HG02678 (cell line): ENCODE results near the gene RGS12.

Experiments used
- ATAC-seq: cut with Tn5 transposase; IDR thresholded peaks from one replicate; pipeline ENCODE4 v1.9.1; 2021; ENCODE audit warnings: mild to moderate bottlenecking, moderate library complexity; ENCODE audit not compliant: unreplicated experiment

RGS12 gene, protein sequence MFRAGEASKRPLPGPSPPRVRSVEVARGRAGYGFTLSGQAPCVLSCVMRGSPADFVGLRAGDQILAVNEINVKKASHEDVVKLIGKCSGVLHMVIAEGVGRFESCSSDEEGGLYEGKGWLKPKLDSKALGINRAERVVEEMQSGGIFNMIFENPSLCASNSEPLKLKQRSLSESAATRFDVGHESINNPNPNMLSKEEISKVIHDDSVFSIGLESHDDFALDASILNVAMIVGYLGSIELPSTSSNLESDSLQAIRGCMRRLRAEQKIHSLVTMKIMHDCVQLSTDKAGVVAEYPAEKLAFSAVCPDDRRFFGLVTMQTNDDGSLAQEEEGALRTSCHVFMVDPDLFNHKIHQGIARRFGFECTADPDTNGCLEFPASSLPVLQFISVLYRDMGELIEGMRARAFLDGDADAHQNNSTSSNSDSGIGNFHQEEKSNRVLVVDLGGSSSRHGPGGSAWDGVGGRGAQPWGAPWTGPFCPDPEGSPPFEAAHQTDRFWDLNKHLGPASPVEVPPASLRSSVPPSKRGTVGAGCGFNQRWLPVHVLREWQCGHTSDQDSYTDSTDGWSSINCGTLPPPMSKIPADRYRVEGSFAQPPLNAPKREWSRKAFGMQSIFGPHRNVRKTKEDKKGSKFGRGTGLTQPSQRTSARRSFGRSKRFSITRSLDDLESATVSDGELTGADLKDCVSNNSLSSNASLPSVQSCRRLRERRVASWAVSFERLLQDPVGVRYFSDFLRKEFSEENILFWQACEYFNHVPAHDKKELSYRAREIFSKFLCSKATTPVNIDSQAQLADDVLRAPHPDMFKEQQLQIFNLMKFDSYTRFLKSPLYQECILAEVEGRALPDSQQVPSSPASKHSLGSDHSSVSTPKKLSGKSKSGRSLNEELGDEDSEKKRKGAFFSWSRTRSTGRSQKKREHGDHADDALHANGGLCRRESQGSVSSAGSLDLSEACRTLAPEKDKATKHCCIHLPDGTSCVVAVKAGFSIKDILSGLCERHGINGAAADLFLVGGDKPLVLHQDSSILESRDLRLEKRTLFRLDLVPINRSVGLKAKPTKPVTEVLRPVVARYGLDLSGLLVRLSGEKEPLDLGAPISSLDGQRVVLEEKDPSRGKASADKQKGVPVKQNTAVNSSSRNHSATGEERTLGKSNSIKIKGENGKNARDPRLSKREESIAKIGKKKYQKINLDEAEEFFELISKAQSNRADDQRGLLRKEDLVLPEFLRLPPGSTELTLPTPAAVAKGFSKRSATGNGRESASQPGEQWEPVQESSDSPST (N-terminal part only)

DNA sequence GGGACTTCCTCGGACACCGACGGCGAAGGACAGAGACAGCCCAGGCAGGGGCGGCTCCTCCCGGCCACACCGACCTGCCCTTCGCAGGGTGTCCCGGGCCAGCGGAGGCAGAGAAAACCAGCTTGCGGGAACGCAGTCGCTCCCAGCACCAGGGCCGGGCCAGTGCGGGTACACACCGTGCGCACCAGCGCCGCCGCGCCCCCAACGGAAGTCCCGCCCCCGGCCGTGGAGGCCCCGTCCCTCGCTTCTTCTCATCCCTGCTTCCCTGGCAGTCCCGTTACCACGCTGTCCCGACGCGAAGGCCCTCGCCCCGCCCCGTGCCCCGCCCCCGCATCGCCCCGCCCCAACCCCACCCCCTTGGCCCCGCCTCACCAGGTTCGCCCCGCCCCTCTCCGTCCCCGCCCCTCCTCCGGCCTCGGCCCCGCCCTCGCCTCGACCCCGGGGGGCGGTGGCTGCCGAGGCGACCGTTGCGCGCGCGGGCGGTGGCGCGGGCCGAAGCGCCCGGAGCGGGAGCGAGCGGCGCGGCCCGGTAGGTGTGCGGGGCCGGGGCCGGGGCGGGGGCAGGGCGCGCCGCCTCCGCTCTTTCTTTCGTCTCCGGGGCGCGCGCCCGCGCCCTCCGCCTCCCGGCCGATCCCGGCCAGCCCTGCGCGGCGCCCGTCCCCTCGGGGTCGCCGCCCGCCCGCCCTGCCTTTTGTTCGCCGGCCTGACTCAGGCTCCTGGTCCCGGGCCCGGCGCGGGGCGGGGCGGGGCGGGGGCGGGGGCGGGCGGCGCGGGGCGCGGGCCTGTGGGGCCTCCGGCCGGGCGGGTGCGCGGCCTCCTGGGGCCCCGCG, at the start of gene RGS12:
Gene RGS12, plus strand, starts transcription at position 451 of the 830 bp plus-strand sequence. CDS start 23,150 bp downstream, outside the sequence.
- peak; percentile 82 for ATAC-seq

DNA sequence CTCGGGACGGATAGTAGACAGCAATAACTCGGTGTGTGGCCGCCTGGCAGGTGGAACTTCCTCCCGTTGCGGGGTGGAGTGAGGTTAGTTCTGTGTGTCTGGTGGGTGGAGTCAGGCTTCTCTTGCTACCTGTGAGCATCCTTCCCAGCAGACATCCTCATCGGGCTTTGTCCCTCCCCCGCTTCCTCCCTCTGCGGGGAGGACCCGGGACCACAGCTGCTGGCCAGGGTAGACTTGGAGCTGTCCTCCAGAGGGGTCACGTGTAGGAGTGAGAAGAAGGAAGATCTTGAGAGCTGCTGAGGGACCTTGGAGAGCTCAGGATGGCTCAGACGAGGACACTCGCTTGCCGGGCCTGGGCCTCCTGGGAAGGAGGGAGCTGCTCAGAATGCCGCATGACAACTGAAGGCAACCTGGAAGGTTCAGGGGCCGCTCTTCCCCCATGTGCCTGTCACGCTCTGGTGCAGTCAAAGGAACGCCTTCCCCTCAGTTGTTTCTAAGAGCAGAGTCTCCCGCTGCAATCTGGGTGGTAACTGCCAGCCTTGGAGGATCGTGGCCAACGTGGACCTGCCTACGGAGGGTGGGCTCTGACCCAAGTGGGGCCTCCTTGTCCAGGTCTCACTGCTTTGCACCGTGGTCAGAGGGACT, 49.6 kb upstream of the RGS12 start:
- no peak for ATAC-seq

DNA sequence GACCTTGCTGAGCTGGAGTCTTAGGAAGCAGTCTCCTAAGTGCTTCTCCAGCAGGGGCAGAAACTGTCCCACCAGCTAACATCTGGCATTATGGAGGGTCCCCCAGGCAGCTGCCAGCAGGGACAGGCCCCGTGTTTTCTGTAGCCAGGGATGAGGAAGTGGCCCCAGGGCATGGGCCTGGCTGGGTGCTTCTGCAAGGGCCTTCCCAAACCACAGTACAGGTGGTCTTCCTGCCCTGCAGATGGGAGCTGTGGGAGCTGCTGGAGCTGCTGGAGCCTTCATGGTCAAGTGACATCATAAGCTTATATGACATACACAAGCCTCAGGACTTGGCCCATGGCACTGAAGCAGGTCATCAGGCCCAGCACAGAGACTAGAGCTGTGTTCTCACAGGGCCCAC, 48.8 kb upstream of the RGS12 start:
- no peak for ATAC-seq

DNA sequence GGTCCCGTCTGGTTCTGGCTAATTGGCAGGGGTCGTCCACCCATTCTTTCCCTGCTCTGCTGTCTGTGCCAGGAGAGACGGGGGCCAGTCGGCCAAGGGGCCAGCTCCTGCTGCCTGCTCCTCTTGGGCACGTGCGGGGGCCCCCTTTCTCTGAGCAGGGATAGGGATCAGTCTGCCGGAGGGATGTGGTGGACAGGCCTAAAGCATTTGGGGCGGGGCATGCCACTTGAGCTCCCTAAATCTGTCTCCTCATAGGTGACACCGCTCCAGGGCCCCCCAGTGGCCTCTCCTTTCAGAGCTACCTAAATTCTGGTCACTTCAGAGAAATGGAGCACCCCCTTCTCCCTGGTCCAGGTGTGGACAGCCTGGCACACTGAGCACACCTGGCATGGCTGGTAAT, 48.1 kb upstream of the RGS12 start:
- no peak for ATAC-seq

DNA sequence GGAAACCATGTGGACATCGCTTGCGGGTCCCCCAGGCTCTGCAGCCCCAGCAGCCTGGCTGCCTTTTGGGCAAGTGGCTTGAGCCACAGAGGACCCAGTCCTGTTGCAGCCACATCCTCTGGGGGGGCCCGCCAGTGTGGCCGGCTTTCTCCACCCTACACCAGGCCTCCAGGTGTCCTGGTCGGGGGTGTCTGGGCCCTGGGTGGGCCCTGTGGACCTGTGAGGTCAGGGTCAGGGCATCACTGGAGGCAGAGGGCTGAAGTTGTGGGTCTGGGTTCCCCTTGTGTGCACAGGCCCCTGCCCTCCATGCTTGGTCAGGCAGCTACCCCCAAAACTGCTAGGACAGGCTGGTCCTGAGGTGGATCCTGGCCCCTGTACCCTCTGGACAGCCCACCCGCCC, 47.1 kb upstream of the RGS12 start:
- no peak for ATAC-seq

DNA sequence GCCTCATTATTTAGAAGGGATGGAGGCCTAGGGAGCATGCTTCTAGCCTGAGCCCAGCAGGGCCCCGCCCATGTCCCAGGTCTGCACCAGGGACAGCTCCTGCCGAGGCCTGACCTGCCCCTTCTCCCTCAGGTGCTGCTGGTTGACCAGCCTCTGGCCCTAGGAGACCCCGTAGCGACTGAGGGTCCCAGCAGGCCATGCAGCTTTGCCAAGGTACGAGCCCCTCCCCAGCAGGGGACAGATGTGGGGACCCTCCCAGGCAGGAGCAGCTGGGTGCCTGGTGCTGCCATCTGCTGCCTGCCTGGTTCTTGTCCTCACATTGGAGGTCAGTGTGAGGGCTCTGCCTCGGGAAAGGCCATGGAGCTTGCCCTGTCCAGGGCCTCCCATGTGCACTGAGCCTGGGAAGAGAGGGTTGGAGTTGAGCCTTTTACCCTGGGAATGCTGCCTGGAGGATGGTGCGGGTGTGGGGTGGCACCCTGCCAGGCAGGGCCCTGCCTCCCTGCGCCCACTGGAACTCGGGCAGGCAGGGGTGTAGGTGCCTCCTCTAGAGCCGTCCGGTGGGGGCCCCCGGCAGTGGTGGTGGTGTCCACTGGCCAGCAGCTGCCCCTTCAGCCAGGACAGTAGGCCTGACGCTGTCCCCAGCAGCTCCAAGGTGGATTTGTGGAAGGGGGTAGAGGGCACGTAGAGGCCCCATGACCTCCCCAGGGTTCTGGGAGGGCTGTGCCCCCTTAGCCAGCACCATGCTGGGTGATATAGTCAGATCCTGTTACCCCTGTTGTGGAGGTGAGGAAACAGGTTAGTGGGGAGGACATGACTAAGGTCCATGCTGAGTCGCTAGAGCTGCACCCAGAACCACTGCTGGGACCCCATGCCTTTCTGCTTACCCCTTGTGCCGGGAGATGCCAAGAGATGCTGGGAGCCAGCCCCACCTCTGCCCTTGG, 46.1 kb upstream of the RGS12 start:
- ATAC-seq = no peak

DNA sequence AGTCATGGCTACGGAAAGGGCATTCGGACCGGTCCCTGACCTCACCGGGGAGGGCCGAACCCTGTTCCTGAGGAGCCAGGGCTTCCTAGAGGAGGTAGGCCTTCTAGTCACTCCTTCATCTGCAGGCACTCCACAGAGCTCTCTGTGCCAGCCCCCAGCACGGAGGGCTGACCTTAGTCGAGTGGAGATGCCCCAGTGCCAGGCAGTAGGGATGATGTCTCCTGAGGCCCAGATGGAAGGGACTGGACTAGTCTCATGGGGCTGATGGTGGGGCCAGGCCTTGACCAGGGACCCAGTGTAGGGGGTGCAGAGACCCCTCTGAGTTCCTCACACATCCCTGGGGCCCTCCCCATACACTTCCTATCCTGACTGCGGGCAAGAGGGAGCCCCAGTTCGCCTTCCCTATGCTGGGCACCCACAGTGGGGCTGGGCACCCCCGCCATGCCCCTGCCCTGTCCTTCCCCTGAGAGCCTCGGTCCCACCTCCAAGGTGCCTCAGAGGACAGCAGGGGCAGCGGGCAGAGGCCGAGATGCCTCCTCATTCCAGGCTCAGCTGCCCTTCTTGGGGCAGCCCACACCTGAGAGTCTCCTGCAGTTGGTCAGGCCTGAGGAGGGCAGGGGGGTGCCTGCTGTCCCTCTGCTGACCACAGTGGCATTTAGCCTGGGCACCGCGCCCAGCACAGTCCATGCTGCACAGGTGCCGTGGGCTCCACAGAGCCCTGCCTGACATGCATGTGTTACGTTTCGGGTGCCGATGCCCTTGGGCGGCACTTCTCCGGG, 45.2 kb upstream of the RGS12 start:
- ATAC-seq = no peak

DNA sequence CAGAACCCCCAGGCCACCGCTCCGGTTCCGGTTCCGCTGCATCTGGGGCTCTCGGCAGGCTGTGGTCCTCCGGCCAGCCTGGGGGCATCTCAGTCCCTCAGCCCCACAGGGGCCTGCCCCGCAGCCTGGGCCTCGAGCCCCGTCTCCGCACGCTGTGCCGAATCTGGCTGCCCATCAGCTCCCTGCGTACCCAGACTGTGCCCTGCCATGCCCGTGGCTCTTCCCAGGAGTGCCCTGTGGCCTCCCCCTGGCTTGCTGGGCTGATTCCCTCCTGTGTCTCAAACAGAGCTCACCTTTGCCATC, 44.7 kb upstream of the RGS12 start:
- ATAC-seq = no peak

DNA sequence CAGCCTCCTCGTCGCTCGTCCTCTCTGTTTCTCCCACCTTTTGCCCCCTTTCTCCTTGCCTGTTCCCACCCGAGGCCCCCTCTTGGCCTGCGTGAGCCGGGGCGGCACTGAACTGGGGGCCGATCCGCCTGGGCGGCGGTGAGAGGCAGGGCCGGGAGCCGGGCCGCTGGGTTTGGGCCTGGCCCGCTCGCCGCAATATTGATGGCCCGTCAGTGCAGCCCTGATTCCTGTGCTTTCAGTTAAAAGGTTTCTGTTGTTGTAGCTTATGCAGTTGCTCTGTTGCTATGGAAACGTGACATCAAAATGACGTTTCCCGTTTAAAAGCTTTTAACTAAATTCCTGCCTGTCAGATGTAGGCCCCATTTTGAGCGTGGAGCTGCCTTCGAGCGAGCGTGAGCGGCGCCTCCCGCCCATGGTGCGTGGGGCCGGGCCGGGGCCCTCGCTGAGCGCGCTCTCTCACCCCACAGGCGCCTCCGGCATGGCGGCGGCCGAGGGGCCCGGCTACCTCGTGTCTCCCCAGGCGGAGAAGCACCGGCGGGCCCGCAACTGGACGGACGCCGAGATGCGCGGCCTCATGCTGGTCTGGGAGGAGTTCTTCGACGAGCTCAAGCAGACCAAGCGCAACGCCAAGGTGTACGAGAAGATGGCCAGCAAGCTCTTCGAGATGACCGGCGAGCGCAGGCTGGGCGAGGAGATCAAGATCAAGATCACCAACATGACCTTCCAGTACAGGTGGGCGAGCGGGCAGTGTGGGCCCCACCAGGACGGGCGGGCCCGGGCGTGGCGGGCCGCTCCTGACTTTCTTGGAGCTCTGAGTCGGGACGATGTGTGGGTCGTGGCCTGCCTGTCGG, 43.8 kb upstream of the RGS12 start, which contains the start of gene MSANTD1:
Gene MSANTD1, plus strand, starts transcription at position 349 of the 851 bp plus-strand sequence. Its CDS starts 64 bp downstream, at position 413.
- no peak for ATAC-seq

DNA sequence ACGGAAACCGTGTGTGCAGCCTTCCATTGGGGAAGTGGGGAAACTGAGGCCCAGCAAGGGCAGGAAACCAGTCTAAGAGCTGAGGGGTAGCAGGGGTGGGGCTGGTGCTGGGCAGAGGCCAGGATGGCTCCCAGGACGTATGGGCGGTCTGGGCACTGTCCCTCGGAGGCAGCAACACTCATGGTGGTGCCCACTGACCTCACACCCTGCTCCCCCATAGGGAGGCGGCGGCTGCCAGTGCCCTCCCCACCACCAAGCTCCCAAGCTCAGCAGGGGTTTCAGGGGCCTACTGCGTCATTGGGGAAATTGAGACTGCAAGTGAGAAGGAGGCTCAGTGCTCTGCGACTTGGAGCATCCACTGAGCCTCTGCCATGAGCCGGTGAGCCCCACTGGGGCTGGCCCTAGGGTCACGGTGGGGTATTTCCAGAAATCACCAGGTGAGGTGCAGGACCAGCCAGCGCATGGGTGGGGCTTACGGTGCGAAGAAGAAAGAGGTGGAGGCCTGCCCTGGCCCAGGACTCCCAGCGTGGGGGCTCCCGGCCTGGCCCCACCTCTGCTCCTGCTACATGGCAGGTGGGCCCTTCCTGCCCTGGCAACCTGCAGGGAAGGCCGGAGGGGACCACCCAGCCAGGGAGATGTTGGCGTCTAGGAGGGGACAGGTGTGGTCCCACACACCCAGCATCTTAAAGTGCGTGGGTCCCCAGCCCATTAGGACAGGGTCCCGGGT, 42.9 kb upstream of the RGS12 start:
- ATAC-seq = no peak

DNA sequence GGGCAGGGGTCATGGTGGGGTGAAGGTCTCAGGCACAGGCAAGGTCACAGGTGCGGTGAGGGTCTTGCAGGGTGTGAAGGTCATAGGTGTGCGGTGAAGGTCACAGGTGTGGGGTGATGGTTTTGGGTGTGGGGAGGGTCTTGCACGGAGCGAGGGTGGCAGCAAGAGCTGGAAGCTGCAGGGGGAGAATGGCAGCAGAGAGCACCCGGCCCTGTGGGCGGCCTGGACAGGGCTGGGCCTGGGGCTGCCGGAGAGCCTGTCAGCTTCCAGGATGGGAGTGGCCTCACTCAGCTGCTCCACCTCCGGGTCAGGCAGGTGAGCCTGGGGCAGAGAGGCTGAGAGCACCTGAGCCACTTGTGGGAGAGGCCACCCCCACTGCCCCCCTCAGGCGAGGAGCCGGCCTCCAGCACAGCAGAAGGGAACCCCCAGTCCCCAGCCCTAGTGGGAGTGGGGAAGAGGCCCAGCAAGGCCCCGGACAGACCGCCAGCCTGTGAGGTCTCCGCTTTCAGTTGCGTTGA, 42.3 kb upstream of the RGS12 start:
- no peak for ATAC-seq

DNA sequence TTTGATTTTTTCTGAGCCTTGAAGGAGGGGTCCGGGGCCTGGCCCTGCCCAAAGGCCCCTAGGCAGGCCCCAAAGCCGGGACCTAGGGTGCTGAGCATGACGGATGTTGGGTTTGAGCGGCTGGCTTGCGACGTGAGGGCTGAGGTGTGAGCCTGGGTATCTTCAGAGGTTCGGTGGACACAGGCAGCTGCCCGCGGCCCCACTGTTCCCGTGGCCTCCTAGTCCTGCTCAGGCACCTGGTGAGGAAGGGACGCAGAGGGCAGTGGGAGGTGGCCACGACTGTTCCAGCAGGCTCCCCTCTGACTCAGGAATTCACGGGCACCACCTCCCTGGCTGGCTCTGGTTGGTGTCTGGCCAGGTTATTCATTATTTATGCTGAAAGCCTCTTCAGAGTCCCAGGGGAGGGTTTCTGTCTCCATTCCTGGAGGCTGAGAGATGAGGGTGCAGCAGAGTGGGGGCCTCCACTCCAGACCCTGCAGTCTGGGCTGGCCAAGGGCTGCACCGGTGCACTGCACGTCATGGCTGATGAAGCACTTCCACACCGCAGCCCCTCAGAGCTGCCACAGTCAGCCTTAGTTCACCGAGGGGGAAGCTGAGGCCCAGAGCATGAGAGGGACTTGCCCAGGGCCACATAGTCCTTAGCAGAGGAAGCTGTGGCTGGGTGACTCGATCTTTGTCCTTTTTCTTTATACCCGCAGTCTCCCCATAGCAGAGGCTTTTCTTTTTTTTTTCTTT, 41.7 kb upstream of the RGS12 start:
- ATAC-seq = no peak

DNA sequence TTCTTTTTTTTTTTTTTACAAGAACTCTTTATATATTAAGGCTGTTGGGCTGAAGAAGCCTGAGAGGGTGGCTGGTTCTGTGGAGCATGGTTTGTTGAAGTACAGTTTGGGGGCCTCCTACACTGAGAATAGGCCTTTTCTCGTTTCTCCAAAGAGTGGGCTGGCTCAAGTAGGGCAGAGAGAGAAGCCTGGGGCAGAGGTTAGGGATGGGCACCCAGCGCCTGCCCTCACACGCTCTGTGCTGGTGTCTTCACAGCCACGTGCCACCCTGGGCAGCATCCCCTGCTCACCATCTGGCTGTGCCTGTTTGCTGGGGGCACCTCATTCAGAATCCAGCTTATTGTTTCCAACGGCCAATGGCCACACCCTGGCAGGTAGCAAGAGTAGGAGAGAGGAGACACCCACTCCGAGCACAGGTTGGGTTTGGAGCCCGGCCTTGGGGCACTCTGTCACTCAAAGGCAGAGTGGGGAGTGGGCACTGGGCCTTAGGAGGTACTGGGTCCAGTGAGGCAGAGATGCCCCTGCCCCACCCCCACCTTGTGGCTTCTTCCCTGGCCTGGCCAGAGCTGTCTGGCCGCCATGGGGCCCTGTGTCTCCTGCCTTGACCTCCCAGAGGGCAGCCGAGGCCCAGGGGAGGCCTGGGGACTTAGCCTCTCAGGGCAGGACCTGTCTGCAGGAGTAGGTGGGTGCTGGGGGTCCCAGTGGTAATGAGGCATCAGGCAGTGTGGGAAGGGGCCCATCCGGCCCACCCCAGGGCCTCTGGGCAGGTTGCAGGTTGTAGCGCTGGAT, 40.9 kb upstream of the RGS12 start:
- no peak for ATAC-seq

DNA sequence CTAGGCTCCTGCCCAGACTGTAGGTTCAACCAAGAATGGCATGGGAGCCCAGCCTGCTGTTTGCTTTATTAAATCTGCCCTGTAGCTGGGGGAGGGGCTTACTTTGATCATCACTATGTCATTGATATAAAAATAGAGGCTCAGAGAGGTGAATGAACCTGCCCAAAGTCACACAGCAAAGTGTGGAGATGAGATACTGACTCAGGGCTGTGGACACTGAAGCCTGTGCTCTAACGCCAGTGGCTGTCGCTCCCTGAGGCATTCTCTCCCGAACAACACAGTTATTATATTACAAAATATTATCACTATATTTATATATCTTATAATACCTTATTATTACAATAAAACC, 40.4 kb upstream of the RGS12 start:
- no peak for ATAC-seq
